A549 (cell line): ENCODE results near the gene DARS1.

Experiments used
- CTCF ChIP-seq: fragments of >200 bp; sonication (Bioruptor Twin); formaldehyde crosslinking; IDR thresholded peaks from 3 replicates; pipeline ENCODE4 v1.5.1; 2016
- ESRRA ChIP-seq: fragments of 150-350 bp; IDR thresholded peaks from 2 replicates; pipeline ENCODE4 v1.6.1; 2014; ENCODE audit warnings: mild to moderate bottlenecking, low read length, borderline replicate concordance
- HOXA7 ChIP-seq: fragments of 250-450 bp; sonication (Bioruptor Pico); IDR thresholded peaks from 2 replicates; pipeline ENCODE4 v1.5.0; 2020; ENCODE audit warnings: mild to moderate bottlenecking, moderate library complexity
- JUN ChIP-seq, 2 experiments: fragments of >200 bp; sonication (Bioruptor Twin); formaldehyde crosslinking; IDR thresholded peaks; 2 replicates in 1 of 2; 3 replicates in 1 of 2; pipeline ENCODE4 v1.6.1; 2016 to 2017
- KDM1A ChIP-seq: fragments of 200-600 bp; sonication (generic); IDR thresholded peaks from 2 replicates; pipeline ENCODE4 v1.6.1; 2016; ENCODE audit warnings: low read depth, mild to moderate bottlenecking
- RAD21 ChIP-seq, 2 experiments: fragments of >200 bp in 1 of 2; sonication (Bioruptor Twin) in 1 of 2; formaldehyde crosslinking in 1 of 2; IDR thresholded peaks in 1 of 2; conservative IDR thresholded peaks in 1 of 2; 2 replicates in 1 of 2; 3 replicates in 1 of 2; pipeline ENCODE4 v1.6.1; 2012 to 2018; ENCODE audit warnings: inconsistent platforms in 1 of 2
- RFX5 ChIP-seq: fragments of 450-650 bp; IDR thresholded peaks from 2 replicates; pipeline ENCODE4 v1.7.1; 2014; ENCODE audit warnings: antibody characterized with exemption, mild to moderate bottlenecking, moderate library complexity
- ZFP36 ChIP-seq: fragments of 450-650 bp; IDR thresholded peaks from 2 replicates; pipeline ENCODE4 v1.6.1; 2014; ENCODE audit warnings: borderline replicate concordance; ENCODE audit not compliant: partially characterized antibody
- TF ChIP-seq, protein P1 (sequence below): fragments of 150-350 bp; IDR thresholded peaks from 2 replicates; pipeline ENCODE4 v1.6.1; 2014; ENCODE audit warnings: low read depth, mild to moderate bottlenecking, low read length
- TF ChIP-seq, protein P2 (sequence below): fragments of 450-650 bp; IDR thresholded peaks from 2 replicates; pipeline ENCODE4 v1.6.1; 2014; ENCODE audit warnings: antibody characterized with exemption

- no peak for TF ChIP-seq RFX5
- TF ChIP-seq, protein P1, sequence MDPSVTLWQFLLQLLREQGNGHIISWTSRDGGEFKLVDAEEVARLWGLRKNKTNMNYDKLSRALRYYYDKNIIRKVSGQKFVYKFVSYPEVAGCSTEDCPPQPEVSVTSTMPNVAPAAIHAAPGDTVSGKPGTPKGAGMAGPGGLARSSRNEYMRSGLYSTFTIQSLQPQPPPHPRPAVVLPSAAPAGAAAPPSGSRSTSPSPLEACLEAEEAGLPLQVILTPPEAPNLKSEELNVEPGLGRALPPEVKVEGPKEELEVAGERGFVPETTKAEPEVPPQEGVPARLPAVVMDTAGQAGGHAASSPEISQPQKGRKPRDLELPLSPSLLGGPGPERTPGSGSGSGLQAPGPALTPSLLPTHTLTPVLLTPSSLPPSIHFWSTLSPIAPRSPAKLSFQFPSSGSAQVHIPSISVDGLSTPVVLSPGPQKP, result no peak
- no peak for TF ChIP-seq CTCF
- TF ChIP-seq, protein P2, sequence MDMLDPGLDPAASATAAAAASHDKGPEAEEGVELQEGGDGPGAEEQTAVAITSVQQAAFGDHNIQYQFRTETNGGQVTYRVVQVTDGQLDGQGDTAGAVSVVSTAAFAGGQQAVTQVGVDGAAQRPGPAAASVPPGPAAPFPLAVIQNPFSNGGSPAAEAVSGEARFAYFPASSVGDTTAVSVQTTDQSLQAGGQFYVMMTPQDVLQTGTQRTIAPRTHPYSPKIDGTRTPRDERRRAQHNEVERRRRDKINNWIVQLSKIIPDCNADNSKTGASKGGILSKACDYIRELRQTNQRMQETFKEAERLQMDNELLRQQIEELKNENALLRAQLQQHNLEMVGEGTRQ, result no peak
- no peak for TF ChIP-seq KDM1A
- no peak for TF ChIP-seq ESRRA
- no peak for TF ChIP-seq JUN (IDR thresholded peaks at IDR 0.05)
- no peak for TF ChIP-seq HOXA7 (CRISPR knock-in tag)
- TF ChIP-seq ZFP36, result no peak
- no peak for TF ChIP-seq RAD21 (conservative IDR thresholded peaks at IDR 0.05 in 1 of 2, IDR thresholded peaks at IDR 0.05 in 1 of 2)
Observed at GRCh38 chr2:135863233-135863632, 122.2 kb downstream of the DARS1 start.
